ENCODE measurements around the gene TMEM125.

TMEM125 gene

DNA sequence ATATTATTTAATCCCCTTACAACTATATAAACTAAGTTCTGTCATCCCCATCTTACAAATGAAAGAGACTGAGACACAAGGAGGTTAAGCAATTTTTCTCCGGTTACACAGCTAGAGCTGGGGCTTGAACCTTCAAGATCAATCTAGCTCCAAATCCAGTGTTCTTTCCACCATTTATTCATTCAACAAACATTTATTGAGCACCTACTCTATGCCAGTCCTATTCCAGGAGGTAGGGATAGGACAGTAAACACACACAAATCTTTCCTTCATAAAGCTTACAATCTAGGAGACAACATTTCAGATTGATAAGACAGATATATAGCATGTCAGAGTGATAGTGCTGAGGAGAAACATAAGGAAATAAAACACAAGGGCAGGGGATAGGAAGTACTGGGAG lies 2.9 kb upstream of the TMEM125 start:
- no peak overlapping the region for H3K9ac ChIP-seq (ENCODE audit: low read length in 2 of 2)
- peaks cover 18 to 24% of the 10 kb centered on the region in 2 donors for H3K27me3 ChIP-seq (ENCODE audit: control insufficient read depth in 1 of 2, insufficient read depth in 2 of 2, low read length in 2 of 2)
- H3K4me3 ChIP-seq (ENCODE audit: low read length in 2 of 2): no peak overlapping the region
- H3K27ac ChIP-seq (ENCODE audit: low read length): no peak overlapping the region
- no peaks in the 10 kb centered on the region for H3K36me3 ChIP-seq (ENCODE audit: control insufficient read depth in 2 of 2, insufficient read depth in 2 of 2, low read length in 2 of 2)
- peaks cover 4% of the 10 kb centered on the region for H3K4me1 ChIP-seq (ENCODE audit: control insufficient read depth, insufficient read depth, low read length)
- no peaks in the 10 kb centered on the region for H3K9me3 ChIP-seq (ENCODE audit: control insufficient read depth in 2 of 2, low read length in 2 of 2)

DNA sequence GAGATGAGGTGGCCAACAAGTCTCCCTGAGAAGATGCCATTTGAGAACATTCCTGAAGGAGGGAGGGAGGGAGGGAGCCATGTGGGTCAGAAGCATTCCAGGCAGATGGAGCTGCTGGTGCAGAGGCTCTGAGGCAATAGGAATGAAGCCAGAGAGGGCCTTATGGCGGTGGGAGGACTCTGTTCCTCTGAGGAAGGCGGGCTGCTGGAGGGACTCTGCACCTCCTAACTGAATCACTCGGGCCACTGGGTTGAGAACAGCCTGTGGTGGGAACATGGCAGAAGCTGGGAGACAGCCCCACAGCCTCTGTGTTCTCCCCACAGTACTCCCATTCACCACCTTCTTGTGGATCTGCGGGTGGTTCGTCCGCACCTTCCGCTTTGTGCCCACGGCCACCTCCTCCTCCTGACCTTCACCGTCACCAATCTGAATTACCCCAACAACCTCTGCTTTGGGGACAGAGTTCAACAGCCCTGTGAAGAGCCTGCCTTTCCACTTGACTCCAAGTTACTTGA lies 2.4 kb upstream of the TMEM125 start:
- Histone ChIP-seq H3K4me3 (ENCODE audit: low read length in 2 of 2) (no peak overlapping the region), H3K9me3 (ENCODE audit: control insufficient read depth in 2 of 2, low read length in 2 of 2) (no peaks in the 10 kb centered on the region), H3K9ac (ENCODE audit: low read length in 2 of 2) (no peak overlapping the region), H3K27ac (ENCODE audit: low read length) (no peak overlapping the region), H3K27me3 (ENCODE audit: control insufficient read depth in 1 of 2, insufficient read depth in 2 of 2, low read length in 2 of 2) (peaks cover 21 to 26% of the 10 kb centered on the region in 2 donors), H3K36me3 (ENCODE audit: control insufficient read depth in 2 of 2, insufficient read depth in 2 of 2, low read length in 2 of 2) (no peaks in the 10 kb centered on the region), H3K4me1 (ENCODE audit: control insufficient read depth, insufficient read depth, low read length) (peaks cover 4% of the 10 kb centered on the region)

GRCh38 chr1:43267818-43268425 lies 1.9 kb upstream of the TMEM125 start:
- H3K9ac ChIP-seq (ENCODE audit: low read length in 2 of 2): no peak overlapping the region
- peaks cover 24 to 26% of the 10 kb centered on the region in 2 donors for H3K27me3 ChIP-seq (ENCODE audit: control insufficient read depth in 1 of 2, insufficient read depth in 2 of 2, low read length in 2 of 2)
- H3K36me3 ChIP-seq (ENCODE audit: control insufficient read depth in 2 of 2, insufficient read depth in 2 of 2, low read length in 2 of 2): no peaks in the 10 kb centered on the region
- H3K27ac ChIP-seq (ENCODE audit: low read length): no peak overlapping the region
- H3K4me1 ChIP-seq (ENCODE audit: control insufficient read depth, insufficient read depth, low read length): peaks cover 4% of the 10 kb centered on the region
- H3K9me3 ChIP-seq (ENCODE audit: control insufficient read depth in 2 of 2, low read length in 2 of 2): no peaks in the 10 kb centered on the region
- H3K4me3 ChIP-seq (ENCODE audit: low read length in 2 of 2): no peak overlapping the region

- no peaks in the 10 kb centered on the region for H3K36me3 ChIP-seq (ENCODE audit: control insufficient read depth in 2 of 2, insufficient read depth in 2 of 2, low read length in 2 of 2)
- H3K9ac ChIP-seq (ENCODE audit: low read length in 2 of 2): no peak overlapping the region
- peaks cover 4% of the 10 kb centered on the region for H3K4me1 ChIP-seq (ENCODE audit: control insufficient read depth, insufficient read depth, low read length)
- H3K27ac ChIP-seq (ENCODE audit: low read length): no peak overlapping the region
- peaks cover 25 to 34% of the 10 kb centered on the region in 2 donors for H3K27me3 ChIP-seq (ENCODE audit: control insufficient read depth in 1 of 2, insufficient read depth in 2 of 2, low read length in 2 of 2)
- H3K9me3 ChIP-seq (ENCODE audit: control insufficient read depth in 2 of 2, low read length in 2 of 2): no peaks in the 10 kb centered on the region
- no peak overlapping the region for H3K4me3 ChIP-seq (ENCODE audit: low read length in 2 of 2)
These were observed 775 bp downstream of the TMEM125 start for GRCh38 chr1:43270421-43271095.

DNA sequence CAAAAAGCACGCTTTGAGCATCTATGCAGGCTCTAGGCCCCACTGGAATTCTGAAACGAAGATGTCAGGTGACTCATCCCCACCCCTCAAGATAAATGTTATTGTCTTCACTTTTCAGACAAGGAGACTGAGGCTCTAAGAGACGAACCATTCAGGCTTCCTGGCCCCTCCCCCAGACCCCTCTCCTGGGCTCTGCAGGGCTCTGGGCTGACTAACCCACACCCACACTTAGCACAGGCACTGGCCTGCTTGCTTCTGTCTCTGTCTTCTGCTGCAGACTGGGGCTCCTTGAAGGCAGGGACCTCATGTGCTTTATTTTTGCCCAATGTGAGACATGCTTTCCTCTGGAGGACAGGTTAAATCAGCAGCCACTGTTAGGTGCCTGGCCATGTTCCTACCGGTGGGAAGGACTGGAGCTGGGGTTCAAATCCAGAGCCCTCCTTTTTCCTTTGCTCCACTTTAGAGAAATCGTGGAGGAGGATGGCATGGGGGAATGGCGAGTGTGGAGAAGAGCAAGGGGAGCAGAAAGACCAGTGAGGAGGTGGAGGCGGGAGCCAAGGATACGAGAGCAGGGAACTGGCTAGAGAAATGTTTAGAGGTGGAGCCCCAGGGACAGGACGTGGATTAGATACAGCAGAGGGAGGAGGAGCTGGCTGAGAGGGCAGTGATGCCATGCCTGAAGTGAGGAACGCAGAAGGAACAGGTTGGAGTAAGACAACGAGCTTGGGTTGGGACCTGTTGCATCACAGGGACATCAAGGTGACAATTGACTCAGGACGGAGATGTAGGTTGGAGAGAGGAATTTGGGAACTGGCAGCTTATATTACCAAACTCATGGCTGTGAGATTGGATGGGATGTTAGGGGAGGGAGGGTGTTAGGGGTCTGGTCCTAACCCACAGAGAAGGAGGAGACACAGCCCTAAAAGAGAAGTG lies 1.7 kb downstream of the TMEM125 start:
- Histone ChIP-seq H3K27ac (ENCODE audit: low read length) (no peak overlapping the region), H3K4me1 (ENCODE audit: control insufficient read depth, insufficient read depth, low read length) (peaks cover 4% of the 10 kb centered on the region), H3K36me3 (ENCODE audit: control insufficient read depth in 2 of 2, insufficient read depth in 2 of 2, low read length in 2 of 2) (no peaks in the 10 kb centered on the region), H3K4me3 (ENCODE audit: low read length in 2 of 2) (no peak overlapping the region), H3K27me3 (ENCODE audit: control insufficient read depth in 1 of 2, insufficient read depth in 2 of 2, low read length in 2 of 2) (peaks cover 25 to 34% of the 10 kb centered on the region in 2 donors), H3K9ac (ENCODE audit: low read length in 2 of 2) (no peak overlapping the region), H3K9me3 (ENCODE audit: control insufficient read depth in 2 of 2, low read length in 2 of 2) (no peaks in the 10 kb centered on the region)

GRCh38 chr1:43272161-43272560 lies 2.4 kb downstream of the TMEM125 start:
- H3K4me1 ChIP-seq (ENCODE audit: control insufficient read depth, insufficient read depth, low read length): peaks cover 4% of the 10 kb centered on the region
- no peaks in the 10 kb centered on the region for H3K9me3 ChIP-seq (ENCODE audit: control insufficient read depth in 2 of 2, low read length in 2 of 2)
- H3K36me3 ChIP-seq (ENCODE audit: control insufficient read depth in 2 of 2, insufficient read depth in 2 of 2, low read length in 2 of 2): no peaks in the 10 kb centered on the region
- H3K27me3 ChIP-seq (ENCODE audit: control insufficient read depth in 1 of 2, insufficient read depth in 2 of 2, low read length in 2 of 2): peaks cover 25 to 34% of the 10 kb centered on the region in 2 donors
- H3K4me3 ChIP-seq (ENCODE audit: low read length in 2 of 2): no peak overlapping the region
- no peak overlapping the region for H3K9ac ChIP-seq (ENCODE audit: low read length in 2 of 2)
- H3K27ac ChIP-seq (ENCODE audit: low read length): no peak overlapping the region

- Histone ChIP-seq H3K4me3 (ENCODE audit: low read length in 2 of 2) (no peak overlapping the region), H3K4me1 (ENCODE audit: control insufficient read depth, insufficient read depth, low read length) (peaks cover 4% of the 10 kb centered on the region), H3K27me3 (ENCODE audit: control insufficient read depth in 1 of 2, insufficient read depth in 2 of 2, low read length in 2 of 2) (peaks cover 25 to 34% of the 10 kb centered on the region in 2 donors), H3K36me3 (ENCODE audit: control insufficient read depth in 2 of 2, insufficient read depth in 2 of 2, low read length in 2 of 2) (no peaks in the 10 kb centered on the region), H3K9me3 (ENCODE audit: control insufficient read depth in 2 of 2, low read length in 2 of 2) (no peaks in the 10 kb centered on the region), H3K27ac (ENCODE audit: low read length) (no peak overlapping the region), H3K9ac (ENCODE audit: low read length in 2 of 2) (no peak overlapping the region)
These were observed 3.1 kb downstream of the TMEM125 start for GRCh38 chr1:43272576-43273571.

- Histone ChIP-seq H3K27me3 (ENCODE audit: control insufficient read depth in 1 of 2, insufficient read depth in 2 of 2, low read length in 2 of 2) (peaks cover 25 to 34% of the 10 kb centered on the region in 2 donors), H3K9ac (ENCODE audit: low read length in 2 of 2) (no peak overlapping the region), H3K4me1 (ENCODE audit: control insufficient read depth, insufficient read depth, low read length) (peaks cover 4% of the 10 kb centered on the region), H3K4me3 (ENCODE audit: low read length in 2 of 2) (no peak overlapping the region), H3K27ac (ENCODE audit: low read length) (no peak overlapping the region), H3K36me3 (ENCODE audit: control insufficient read depth in 2 of 2, insufficient read depth in 2 of 2, low read length in 2 of 2) (no peaks in the 10 kb centered on the region), H3K9me3 (ENCODE audit: control insufficient read depth in 2 of 2, low read length in 2 of 2) (no peaks in the 10 kb centered on the region)
These were observed 3.9 kb downstream of the TMEM125 start for GRCh38 chr1:43273708-43274107.

GRCh38 chr1:43274125-43274803 lies 4.5 kb downstream of the TMEM125 start:
- H3K27me3 ChIP-seq (ENCODE audit: control insufficient read depth in 1 of 2, insufficient read depth in 2 of 2, low read length in 2 of 2): peaks cover 25 to 32% of the 10 kb centered on the region in 2 donors

More at GRCh38 chr1:43274125-43274803, 4.5 kb downstream of the TMEM125 start:
- Histone ChIP-seq H3K4me1 (ENCODE audit: control insufficient read depth, insufficient read depth, low read length) (peaks cover 4% of the 10 kb centered on the region), H3K27ac (ENCODE audit: low read length) (no peak overlapping the region), H3K36me3 (ENCODE audit: control insufficient read depth in 2 of 2, insufficient read depth in 2 of 2, low read length in 2 of 2) (no peaks in the 10 kb centered on the region), H3K9me3 (ENCODE audit: control insufficient read depth in 2 of 2, low read length in 2 of 2) (no peaks in the 10 kb centered on the region), H3K4me3 (ENCODE audit: low read length in 2 of 2) (no peak overlapping the region), H3K9ac (ENCODE audit: low read length in 2 of 2) (no peak overlapping the region)
